T follicular helper cell (primary cell): Measurements from ENCODE around the gene APEH.

Experiments used
- DNase-seq: peaks from one replicate; pipeline ENCODE4 v3.0.0-alpha.2; 2020; ENCODE audit warnings: low read depth

APEH gene

GRCh38 chr3:49727154-49727923 is 53.2 kb downstream of the APEH start:
- DNase-seq = no peak

DNA sequence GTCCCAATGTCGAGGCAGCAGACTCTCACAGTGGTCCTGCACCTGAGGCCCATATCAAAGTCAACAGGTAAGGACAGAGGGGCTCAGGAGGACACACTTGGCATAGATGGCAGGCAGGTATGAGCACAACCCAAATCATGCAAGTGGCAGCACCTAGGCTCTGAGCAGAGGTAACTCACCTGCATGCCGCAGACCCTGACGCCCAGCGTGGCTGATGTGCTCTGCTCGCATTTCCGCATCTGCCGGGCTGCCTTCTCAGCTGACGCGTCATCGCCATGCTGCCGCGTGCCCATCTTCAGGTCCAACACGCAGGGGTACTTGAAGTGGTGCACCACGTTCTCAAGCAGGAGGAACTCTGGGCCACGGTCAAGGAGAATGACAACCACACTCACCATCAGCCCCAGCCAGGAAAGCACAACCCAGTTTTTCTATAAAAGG is 53.8 kb downstream of the APEH start:
- DNase-seq = no peak

- DNase-seq = no peak
Observed at GRCh38 chr3:49729966-49730609, 55.9 kb downstream of the APEH start.

DNA sequence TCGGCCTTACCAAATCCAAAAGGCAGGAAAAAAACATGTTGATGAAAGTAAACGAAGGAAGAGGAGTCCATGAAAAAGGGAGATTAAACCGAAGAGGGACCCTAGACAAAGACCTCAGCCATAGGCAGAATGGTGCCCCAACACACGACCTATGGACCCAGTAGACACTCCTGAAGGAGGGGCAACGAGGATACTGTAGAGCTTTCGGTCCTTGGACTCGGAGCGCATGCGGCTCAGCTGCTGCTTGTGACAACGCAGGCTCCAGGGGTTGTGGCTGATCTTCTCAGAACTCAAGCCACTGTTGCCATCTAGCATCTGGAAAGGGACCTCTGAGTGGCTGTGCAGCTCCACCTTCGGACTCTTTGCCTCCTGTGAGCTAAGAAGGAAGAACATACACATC is 58.4 kb downstream of the APEH start:
- DNase-seq = no peak

- DNase-seq = no peak
Observed at GRCh38 chr3:49733551-49733950, 59.4 kb downstream of the APEH start.
